Measurements from ENCODE around the gene MYO1D.

MYO1D gene

GRCh38 chr17:32846143-32846542, 30.8 kb downstream of the MYO1D start:
- ChIA-PET POLR2A (interaction anchor here (0.5 kb wide), 1 partner anchor 11 kb away, joined by 3 read pairs; no protein-coding TSS in a partner anchor), CTCF (interaction anchor here (0.9 to 9.7 kb wide), 5 partner anchors 9 to 38 kb away, joined by 3 to 56 read pairs (median 5); partner anchors contain the start of gene MYO1D)
- no peak for TF ChIP-seq CTCF (IDR thresholded peaks at IDR 0.05; ENCODE audit: control extremely low read depth, extremely low read depth, low read depth, missing control alignments)
- DNase-seq (ENCODE audit: extremely low spot score), result no peak

DNA sequence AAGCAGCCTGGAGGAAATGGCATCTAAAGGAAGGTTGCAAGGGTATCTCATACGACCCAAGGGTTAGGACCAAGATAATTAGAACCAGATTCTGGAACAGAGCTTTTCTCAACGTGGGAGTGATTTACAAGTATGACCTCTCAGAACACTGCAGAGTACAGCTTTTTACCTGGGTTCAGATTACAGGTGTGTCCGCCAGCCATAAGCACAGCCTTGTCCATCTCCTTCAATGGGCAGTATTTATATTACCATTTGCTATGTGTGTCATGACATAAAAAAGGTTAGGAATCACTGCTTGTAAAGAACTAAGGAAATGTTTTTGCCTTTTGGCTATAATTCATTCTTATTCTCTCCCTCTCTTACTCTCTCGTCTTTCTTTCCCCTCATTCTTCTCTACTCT, 36.7 kb downstream of the MYO1D start:
- ChIA-PET POLR2A (no interaction called here), CTCF (interaction anchor here (1.0 to 9.7 kb wide), 2 partner anchors 12 to 36 kb away, joined by 3 to 56 read pairs; partner anchors contain the start of gene MYO1D)
- TF ChIP-seq CTCF (IDR thresholded peaks at IDR 0.05; ENCODE audit: control extremely low read depth, extremely low read depth, low read depth, missing control alignments), result no peak
- no peak for DNase-seq (ENCODE audit: extremely low spot score)

DNA sequence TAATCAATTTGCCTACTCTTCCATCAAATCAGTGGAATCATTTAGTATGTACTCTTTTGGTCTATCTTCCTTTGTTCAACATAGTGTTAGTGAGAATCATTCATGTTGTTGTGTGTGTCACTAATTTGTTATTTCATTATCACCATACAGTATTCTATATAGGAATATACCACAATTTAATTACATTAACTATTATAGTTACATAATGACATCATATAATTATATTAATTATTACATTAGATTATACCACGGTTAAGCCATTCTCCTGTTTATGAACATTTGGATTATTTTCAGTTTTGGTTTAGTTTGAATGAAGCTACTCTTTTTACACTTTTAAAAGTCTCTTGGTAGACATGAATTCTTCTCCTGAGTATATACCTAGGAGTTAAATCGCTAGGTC, 40.4 kb downstream of the MYO1D start:
- ChIA-PET CTCF (interaction anchor here (1.0 to 11.8 kb wide), 5 partner anchors 8 to 74 kb away, joined by 3 to 120 read pairs (median 9); partner anchors contain the start of gene MYO1D), POLR2A (no interaction called here)
- TF ChIP-seq CTCF (IDR thresholded peaks at IDR 0.05; ENCODE audit: control extremely low read depth, extremely low read depth, low read depth, missing control alignments), result no peak
- DNase-seq (ENCODE audit: extremely low spot score), result no peak

- DNase-seq (ENCODE audit: extremely low spot score), result peak; percentile 29
- TF ChIP-seq CTCF (IDR thresholded peaks at IDR 0.05; ENCODE audit: control extremely low read depth, extremely low read depth, low read depth, missing control alignments), result no peak
- ChIA-PET POLR2A (interaction anchor here (0.5 kb wide), 1 partner anchor 458 kb away, joined by 3 read pairs; no protein-coding TSS in a partner anchor), CTCF (interaction anchor here (0.7 to 11.8 kb wide), 6 partner anchors 8 to 52 kb away, joined by 3 to 120 read pairs (median 6); partner anchors contain the start of gene MYO1D)
These were observed 41.6 kb downstream of the MYO1D start for GRCh38 chr17:32835291-32835761.

DNA sequence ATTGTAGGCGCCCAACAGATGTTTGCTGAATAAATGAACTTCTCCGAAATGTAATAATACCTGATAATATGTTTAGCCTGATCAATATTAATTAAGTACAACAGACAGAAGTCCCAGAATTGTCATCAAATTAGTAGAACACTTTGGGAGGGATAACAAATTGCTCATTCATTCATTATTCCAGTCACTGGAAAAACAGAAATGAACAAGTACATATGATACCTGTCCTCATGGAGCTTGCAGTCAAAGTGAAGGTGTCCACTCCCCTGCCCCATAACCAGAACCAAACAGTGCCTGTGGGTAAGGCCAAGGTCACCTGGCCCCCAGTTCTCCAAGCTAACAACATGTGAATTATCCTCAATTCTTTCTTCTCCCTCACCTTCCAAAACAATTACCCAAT, 42.8 kb downstream of the MYO1D start:
- DNase-seq (ENCODE audit: extremely low spot score), result no peak
- no peak for TF ChIP-seq CTCF (IDR thresholded peaks at IDR 0.05; ENCODE audit: control extremely low read depth, extremely low read depth, low read depth, missing control alignments)
- POLR2A ChIA-PET, result no interaction called here
- CTCF ChIA-PET, result interaction anchor here (1.3 to 11.8 kb wide), 3 partner anchors 21 to 51 kb away, joined by 3 to 120 read pairs (median 7); partner anchors contain the start of gene MYO1D

DNA sequence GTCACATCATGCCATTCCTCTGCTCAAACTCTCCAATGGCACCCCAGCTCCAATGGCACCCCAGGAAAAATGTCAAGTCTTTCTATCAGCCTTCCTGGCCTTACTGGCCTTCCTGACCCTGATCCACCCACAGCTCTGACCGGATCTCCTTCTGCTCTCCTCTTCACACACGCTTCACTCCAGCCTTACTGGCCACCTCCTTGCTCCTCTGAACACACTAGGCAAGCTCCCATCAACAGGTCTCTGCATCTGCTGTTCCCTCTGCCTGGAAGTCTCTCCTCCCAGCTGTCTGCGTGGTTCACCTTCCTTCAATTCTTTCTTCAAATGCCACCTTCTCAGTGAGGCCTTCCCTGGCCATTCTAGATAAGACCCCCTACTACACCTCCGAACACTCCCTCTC, 43.4 kb downstream of the MYO1D start:
- ChIA-PET POLR2A (no interaction called here), CTCF (interaction anchor here (1.4 to 11.8 kb wide), 3 partner anchors 22 to 51 kb away, joined by 3 to 120 read pairs (median 7); partner anchors contain the start of gene MYO1D)
- TF ChIP-seq CTCF (IDR thresholded peaks at IDR 0.05; ENCODE audit: control extremely low read depth, extremely low read depth, low read depth, missing control alignments), result no peak
- DNase-seq (ENCODE audit: extremely low spot score), result no peak
